ENCODE measurements around the gene PPP2R2C.

PPP2R2C gene

DNA sequence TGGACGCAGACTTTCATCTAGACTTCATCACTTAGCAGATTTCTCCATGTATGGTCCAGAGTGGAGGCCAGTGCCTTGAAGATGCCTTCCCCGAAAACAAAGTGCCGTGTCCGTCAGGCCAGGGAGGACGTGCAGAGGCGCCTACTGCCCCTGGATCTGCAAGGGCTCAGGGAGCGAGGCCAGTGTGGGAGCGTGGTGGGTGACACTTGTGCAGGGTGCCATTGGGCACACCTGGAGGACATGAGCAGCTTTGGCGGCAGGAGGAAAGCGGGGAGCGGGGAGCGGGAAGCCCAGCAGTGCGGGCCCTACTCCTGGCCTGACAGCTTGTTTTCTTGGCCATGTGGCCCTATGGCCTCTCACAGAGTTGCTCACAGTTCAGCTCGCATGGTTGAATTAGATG lies 176.9 kb downstream of the PPP2R2C start:
- DNase-seq (ENCODE audit: extremely low read depth, low read depth) = no peak
- TF ChIP-seq, protein P1, sequence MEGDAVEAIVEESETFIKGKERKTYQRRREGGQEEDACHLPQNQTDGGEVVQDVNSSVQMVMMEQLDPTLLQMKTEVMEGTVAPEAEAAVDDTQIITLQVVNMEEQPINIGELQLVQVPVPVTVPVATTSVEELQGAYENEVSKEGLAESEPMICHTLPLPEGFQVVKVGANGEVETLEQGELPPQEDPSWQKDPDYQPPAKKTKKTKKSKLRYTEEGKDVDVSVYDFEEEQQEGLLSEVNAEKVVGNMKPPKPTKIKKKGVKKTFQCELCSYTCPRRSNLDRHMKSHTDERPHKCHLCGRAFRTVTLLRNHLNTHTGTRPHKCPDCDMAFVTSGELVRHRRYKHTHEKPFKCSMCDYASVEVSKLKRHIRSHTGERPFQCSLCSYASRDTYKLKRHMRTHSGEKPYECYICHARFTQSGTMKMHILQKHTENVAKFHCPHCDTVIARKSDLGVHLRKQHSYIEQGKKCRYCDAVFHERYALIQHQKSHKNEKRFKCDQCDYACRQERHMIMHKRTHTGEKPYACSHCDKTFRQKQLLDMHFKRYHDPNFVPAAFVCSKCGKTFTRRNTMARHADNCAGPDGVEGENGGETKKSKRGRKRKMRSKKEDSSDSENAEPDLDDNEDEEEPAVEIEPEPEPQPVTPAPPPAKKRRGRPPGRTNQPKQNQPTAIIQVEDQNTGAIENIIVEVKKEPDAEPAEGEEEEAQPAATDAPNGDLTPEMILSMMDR (IDR thresholded peaks at IDR 0.05; ENCODE audit: low read depth, low read length) = no peak

DNA sequence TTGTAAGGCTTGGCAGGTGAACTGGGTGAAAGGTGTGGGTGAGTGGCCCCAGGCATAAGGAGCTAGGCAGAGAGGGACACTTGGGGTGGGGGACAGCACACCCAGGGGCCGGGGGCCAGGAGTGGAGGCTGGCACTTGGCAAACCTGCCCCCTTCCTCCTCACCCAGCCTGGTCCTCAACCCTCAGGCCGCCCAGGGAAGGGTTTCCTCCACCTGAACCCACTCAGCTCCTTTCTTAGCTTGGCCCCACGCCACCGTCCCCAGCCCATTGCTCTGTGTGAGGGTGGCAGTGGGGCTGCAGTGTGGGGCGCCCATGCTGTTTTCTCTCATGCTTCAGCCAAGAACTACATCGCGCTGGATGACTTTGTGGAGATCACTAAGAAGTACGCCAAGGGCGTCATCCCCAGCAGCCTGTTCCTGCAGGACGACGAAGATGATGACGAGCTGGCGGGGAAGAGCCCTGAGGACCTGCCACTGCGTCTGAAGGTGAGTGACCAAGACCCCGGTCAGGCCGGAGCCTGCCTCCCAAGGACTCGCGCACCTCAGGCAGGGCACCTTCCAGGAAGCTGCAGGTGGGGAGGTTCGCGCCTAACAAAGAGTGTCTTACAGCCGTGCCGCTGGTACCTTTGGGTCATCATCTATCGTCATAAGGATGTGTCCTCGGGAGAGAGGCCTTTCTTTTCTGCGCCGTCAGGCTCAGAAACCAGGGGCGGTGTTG lies 177.6 kb downstream of the PPP2R2C start:
- TF ChIP-seq, protein P1 (IDR thresholded peaks at IDR 0.05; ENCODE audit: low read depth, low read length) = no peak
- DNase-seq (ENCODE audit: extremely low read depth, low read depth) = no peak

DNA sequence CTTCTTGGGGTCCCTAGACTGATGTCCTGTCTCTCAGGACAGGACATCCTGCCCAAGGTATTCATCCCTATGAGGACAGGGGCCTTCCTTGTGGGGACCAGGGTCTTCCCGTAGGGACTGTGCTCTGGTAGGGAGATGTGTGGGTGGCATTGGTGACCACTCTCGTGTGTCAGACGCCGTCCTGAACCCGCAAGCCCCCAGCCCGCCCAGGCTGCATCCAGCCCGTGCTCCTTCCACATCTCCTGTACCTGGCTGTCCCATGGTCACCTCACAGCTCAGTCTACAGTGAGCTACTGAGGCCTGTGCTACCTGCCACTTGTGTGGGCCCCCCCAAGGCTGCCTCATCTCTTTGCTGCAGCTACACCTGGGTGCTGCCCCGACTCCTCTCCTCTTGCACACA lies 178.8 kb downstream of the PPP2R2C start:
- TF ChIP-seq, protein P1 (IDR thresholded peaks at IDR 0.05; ENCODE audit: low read depth, low read length) = no peak
- DNase-seq (ENCODE audit: extremely low read depth, low read depth) = no peak

DNA sequence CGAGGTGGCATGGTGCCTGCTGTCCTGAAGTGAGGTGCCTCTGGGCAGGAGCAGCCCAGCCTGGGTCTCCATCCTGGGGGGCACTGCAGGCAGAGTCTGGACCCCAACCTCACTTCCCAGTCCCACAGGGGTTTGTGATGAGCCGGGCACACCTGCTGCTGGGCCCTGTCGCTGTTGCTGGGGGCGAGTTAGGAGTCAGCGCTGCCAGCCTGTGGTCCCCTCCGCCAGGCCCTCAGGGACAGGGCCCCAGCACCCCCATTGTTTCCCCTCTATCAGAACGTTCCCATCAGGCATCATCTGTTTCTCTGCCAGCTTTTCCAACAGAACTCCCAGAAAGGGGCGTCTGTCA lies 179.3 kb downstream of the PPP2R2C start:
- no peak for DNase-seq (ENCODE audit: extremely low read depth, low read depth)
- TF ChIP-seq, protein P1 (IDR thresholded peaks at IDR 0.05; ENCODE audit: low read depth, low read length) = no peak

DNA sequence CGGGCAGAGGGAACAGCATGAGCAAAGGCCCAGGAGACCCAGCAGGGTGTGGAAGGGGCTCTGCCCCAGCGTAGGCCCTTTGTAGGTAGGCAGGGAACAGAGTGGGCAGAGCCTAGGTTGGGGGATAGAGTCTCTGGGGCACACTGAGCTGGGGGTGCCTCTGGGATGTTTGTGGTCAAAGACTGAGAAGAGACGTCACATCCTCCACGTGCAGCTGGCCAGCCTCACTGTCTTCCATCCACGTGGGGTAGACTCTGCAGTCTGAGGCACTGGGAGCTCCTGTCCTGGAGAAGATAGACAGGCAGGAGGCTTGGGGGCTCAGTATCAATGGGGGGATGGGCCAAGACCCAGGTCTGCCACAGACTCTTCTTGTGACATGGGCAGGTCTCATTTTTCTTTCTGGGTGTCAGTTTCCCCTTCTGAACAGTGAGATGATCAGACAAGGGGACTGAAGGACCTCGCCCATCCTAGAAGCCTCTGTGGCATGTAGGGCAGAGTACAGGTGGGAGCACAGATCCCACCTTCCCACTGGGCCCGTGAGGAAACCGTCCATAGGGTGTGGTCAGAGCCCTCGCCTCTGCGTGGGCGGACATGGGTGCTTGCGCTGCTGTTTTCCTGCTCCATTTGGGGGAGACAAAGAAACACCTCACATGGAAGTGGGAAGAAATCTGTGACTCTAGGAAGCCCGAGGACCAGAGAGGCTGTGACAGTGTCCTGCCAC lies 179.9 kb downstream of the PPP2R2C start:
- no peak for DNase-seq (ENCODE audit: extremely low read depth, low read depth)
- TF ChIP-seq, protein P1 (IDR thresholded peaks at IDR 0.05; ENCODE audit: low read depth, low read length) = no peak

DNA sequence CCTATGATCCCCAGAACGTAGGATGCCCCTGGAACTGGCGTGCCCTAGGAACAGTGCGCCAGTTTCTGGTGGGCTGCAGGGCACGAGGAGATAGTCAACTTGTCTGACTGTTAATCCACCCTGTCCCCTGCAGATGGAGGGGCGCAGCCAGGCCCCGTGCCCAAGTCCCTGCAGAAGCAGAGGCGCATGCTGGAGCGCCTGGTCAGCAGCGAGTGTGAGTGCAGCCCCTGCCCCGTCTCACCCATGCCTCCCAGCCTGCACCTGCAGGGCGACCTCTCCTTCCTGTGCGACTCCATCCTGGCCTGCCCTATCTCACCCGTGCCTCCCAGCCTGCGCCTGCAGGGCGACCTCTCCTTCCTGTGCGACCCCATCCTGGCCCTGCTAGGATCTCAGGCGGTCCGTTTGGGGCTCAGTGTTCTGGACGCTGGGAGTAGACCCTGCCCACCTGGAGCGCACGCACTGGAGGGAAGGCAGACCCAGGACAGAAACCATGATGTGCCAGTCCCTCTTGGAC lies 180.6 kb downstream of the PPP2R2C start:
- TF ChIP-seq, protein P1 (IDR thresholded peaks at IDR 0.05; ENCODE audit: low read depth, low read length) = no peak
- no peak for DNase-seq (ENCODE audit: extremely low read depth, low read depth)

Measured in AG09319 (cell line).